Measurements from ENCODE around the gene ZNF189. TPM values are rescaled to one million over a fixed set of nuclear protein-coding genes. Genes with fewer than 3 reads are reported as not detected.

The ZNF189 gene
- total RNA-seq, 6 donors from 2014 or later = 10.4 to 25.1 (median 13.4) TPM

- WGBS, 2 donors = 54 to 66% methylated on average over 5 to 7 of the region's 7 CpGs
- no peak for DNase-seq
- Histone ChIP-seq H3K9me3 (no peaks in the 10 kb centered on the region), H3K4me3 (no peak overlapping the region), H3K27ac (no peak overlapping the region), H3K36me3 (no peaks in the 10 kb centered on the region), H3K27me3 (no peaks in the 10 kb centered on the region), H3K4me1 (no peaks in the 10 kb centered on the region)
- ATAC-seq (ENCODE audit: low FRiP score in 2 of 2) = peak in 1 of 2 donors; percentile 12
- TF ChIP-seq CTCF (IDR thresholded peaks at IDR 0.05) = no peak
- TF ChIP-seq POLR2A (IDR thresholded peaks at IDR 0.05) = no peak
- TF ChIP-seq EP300 (IDR thresholded peaks at IDR 0.05) = no peak
- no peak for TF ChIP-seq POLR2AphosphoS5 (IDR thresholded peaks at IDR 0.05)
These were observed 43.6 kb upstream of the ZNF189 start for GRCh38 chr9:101354765-101355708.

- no peak overlapping the region for H3K27ac ChIP-seq
- no peak for TF ChIP-seq POLR2A (IDR thresholded peaks at IDR 0.05)
- TF ChIP-seq POLR2AphosphoS5 (IDR thresholded peaks at IDR 0.05) = no peak
- TF ChIP-seq EP300 (IDR thresholded peaks at IDR 0.05) = no peak
- TF ChIP-seq CTCF (IDR thresholded peaks at IDR 0.05) = no peak
- H3K27me3 ChIP-seq = no peaks in the 10 kb centered on the region
- 100% methylated on average over 1 of the region's 1 CpG; no CpG with 5 or more reads in 1 of the 2 donors for WGBS, 2 donors
- H3K4me3 ChIP-seq = no peak overlapping the region
- H3K9me3 ChIP-seq = no peaks in the 10 kb centered on the region
- H3K4me1 ChIP-seq = no peaks in the 10 kb centered on the region
- DNase-seq (no peak), ATAC-seq (ENCODE audit: low FRiP score in 2 of 2) (no peak)
- H3K36me3 ChIP-seq = no peaks in the 10 kb centered on the region
These were observed 42.0 kb upstream of the ZNF189 start for GRCh38 chr9:101356619-101357018.

GRCh38 chr9:101359679-101360078 is 39.0 kb upstream of the ZNF189 start:
- Histone ChIP-seq H3K27me3 (no peaks in the 10 kb centered on the region), H3K27ac (no peak overlapping the region), H3K4me3 (no peak overlapping the region), H3K4me1 (no peaks in the 10 kb centered on the region), H3K36me3 (no peaks in the 10 kb centered on the region), H3K9me3 (no peaks in the 10 kb centered on the region)
- TF ChIP-seq CTCF (IDR thresholded peaks at IDR 0.05) (no peak), POLR2AphosphoS5 (IDR thresholded peaks at IDR 0.05) (no peak), POLR2A (IDR thresholded peaks at IDR 0.05) (no peak), EP300 (IDR thresholded peaks at IDR 0.05) (no peak)
- 78 to 83% methylated on average over 1 of the region's 1 CpG for WGBS, 2 donors
- ATAC-seq (ENCODE audit: low FRiP score in 2 of 2) (no peak), DNase-seq (no peak)

- H3K36me3 ChIP-seq = no peaks in the 10 kb centered on the region
- TF ChIP-seq POLR2AphosphoS5 (IDR thresholded peaks at IDR 0.05) (no peak), POLR2A (IDR thresholded peaks at IDR 0.05) (no peak), EP300 (IDR thresholded peaks at IDR 0.05) (no peak), CTCF (IDR thresholded peaks at IDR 0.05) (no peak)
- no peak for DNase-seq
- no peaks in the 10 kb centered on the region for H3K4me1 ChIP-seq
- no peak overlapping the region for H3K4me3 ChIP-seq
- no peaks in the 10 kb centered on the region for H3K9me3 ChIP-seq
- no peak overlapping the region for H3K27ac ChIP-seq
- no peaks in the 10 kb centered on the region for H3K27me3 ChIP-seq
- ATAC-seq (ENCODE audit: low FRiP score in 2 of 2) = no peak
These were observed 38.0 kb upstream of the ZNF189 start for GRCh38 chr9:101360647-101361046.
